ENCODE results near the gene MYZAP. TPM values are rescaled to one million over a fixed set of nuclear protein-coding genes. Genes with fewer than 3 reads are reported as not detected.

MYZAP gene
- total and polyA plus RNA-seq, 2 experiments from 2014 or later: 1.0 to 1.5 TPM

DNA sequence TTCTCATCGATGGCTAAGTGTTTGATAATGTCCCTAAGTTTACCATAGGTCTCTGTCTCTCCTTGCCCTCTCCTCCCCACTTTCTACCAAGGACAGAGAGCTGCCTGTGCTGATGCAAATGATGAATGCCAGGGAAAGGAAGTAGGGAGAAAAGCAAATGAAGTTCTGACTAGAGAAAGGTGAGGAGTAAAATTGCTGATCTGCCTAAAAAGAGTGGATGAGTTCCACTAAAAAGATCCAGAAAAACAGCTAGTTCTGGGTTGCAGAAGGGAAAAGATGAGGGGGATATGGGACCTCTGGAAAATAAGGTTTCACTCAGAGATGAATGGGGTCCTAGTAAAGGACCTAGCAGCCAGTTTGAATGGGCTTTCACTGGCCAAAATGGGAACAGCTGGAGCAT, 13.8 kb downstream of the MYZAP start:
- no peaks in the 10 kb centered on the region for H3K27me3 ChIP-seq (ENCODE audit: insufficient read depth)
- TF ChIP-seq ZNF114 (CRISPR knock-in tag; IDR thresholded peaks at IDR 0.05) (no peak), CREB1 (CRISPR knock-in tag; IDR thresholded peaks at IDR 0.05; ENCODE audit: low read depth) (no peak), NANOG (IDR thresholded peaks at IDR 0.05; ENCODE audit: borderline replicate concordance) (no peak), POLR2AphosphoS5 (IDR thresholded peaks at IDR 0.05; ENCODE audit: low read depth) (no peak), STAT1 (IDR thresholded peaks at IDR 0.05; ENCODE audit: unreplicated experiment) (no peak), REST (IDR thresholded peaks at IDR 0.05; ENCODE audit: unreplicated experiment) (no peak), JUNB (IDR thresholded peaks at IDR 0.05; ENCODE audit: unreplicated experiment) (no peak), EZH2 (IDR thresholded peaks at IDR 0.05; ENCODE audit: low read depth, unreplicated experiment) (no peak), CTCF (conservative IDR thresholded peaks at IDR 0.05; ENCODE audit: low read depth in 2 of 2) (no peak), ETS1 (IDR thresholded peaks at IDR 0.05) (no peak), ZNF331 (CRISPR knock-in tag; IDR thresholded peaks at IDR 0.05; ENCODE audit: low read depth) (no peak), EZH2phosphoT487 (IDR thresholded peaks at IDR 0.05; ENCODE audit: unreplicated experiment) (no peak)
- TF ChIP-seq, protein P1, sequence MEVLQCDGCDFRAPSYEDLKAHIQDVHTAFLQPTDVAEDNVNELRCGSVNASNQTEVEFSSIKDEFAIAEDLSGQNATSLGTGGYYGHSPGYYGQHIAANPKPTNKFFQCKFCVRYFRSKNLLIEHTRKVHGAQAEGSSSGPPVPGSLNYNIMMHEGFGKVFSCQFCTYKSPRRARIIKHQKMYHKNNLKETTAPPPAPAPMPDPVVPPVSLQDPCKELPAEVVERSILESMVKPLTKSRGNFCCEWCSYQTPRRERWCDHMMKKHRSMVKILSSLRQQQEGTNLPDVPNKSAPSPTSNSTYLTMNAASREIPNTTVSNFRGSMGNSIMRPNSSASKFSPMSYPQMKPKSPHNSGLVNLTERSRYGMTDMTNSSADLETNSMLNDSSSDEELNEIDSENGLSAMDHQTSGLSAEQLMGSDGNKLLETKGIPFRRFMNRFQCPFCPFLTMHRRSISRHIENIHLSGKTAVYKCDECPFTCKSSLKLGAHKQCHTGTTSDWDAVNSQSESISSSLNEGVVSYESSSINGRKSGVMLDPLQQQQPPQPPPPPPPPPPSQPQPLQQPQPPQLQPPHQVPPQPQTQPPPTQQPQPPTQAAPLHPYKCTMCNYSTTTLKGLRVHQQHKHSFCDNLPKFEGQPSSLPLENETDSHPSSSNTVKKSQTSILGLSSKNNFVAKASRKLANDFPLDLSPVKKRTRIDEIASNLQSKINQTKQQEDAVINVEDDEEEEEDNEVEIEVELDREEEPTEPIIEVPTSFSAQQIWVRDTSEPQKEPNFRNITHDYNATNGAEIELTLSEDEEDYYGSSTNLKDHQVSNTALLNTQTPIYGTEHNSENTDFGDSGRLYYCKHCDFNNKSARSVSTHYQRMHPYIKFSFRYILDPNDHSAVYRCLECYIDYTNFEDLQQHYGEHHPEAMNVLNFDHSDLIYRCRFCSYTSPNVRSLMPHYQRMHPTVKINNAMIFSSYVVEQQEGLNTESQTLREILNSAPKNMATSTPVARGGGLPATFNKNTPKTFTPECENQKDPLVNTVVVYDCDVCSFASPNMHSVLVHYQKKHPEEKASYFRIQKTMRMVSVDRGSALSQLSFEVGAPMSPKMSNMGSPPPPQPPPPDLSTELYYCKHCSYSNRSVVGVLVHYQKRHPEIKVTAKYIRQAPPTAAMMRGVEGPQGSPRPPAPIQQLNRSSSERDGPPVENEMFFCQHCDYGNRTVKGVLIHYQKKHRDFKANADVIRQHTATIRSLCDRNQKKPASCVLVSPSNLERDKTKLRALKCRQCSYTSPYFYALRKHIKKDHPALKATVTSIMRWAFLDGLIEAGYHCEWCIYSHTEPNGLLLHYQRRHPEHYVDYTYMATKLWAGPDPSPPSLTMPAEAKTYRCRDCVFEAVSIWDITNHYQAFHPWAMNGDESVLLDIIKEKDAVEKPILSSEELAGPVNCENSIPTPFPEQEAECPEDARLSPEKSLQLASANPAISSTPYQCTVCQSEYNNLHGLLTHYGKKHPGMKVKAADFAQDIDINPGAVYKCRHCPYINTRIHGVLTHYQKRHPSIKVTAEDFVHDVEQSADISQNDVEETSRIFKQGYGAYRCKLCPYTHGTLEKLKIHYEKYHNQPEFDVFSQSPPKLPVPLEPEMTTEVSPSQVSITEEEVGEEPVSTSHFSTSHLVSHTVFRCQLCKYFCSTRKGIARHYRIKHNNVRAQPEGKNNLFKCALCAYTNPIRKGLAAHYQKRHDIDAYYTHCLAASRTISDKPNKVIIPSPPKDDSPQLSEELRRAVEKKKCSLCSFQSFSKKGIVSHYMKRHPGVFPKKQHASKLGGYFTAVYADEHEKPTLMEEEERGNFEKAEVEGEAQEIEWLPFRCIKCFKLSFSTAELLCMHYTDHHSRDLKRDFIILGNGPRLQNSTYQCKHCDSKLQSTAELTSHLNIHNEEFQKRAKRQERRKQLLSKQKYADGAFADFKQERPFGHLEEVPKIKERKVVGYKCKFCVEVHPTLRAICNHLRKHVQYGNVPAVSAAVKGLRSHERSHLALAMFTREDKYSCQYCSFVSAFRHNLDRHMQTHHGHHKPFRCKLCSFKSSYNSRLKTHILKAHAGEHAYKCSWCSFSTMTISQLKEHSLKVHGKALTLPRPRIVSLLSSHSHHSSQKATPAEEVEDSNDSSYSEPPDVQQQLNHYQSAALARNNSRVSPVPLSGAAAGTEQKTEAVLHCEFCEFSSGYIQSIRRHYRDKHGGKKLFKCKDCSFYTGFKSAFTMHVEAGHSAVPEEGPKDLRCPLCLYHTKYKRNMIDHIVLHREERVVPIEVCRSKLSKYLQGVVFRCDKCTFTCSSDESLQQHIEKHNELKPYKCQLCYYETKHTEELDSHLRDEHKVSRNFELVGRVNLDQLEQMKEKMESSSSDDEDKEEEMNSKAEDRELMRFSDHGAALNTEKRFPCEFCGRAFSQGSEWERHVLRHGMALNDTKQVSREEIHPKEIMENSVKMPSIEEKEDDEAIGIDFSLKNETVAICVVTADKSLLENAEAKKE (CRISPR knock-in tag; IDR thresholded peaks at IDR 0.05): no peak
- ATAC-seq (no peak), DNase-seq (ENCODE audit: low spot score) (no peak)
- no peak overlapping the region for H2AFZ ChIP-seq
- no peaks in the 10 kb centered on the region for H4K20me1 ChIP-seq (replicated peaks; ENCODE audit: insufficient read depth)
- H3K9me2 ChIP-seq (ENCODE audit: insufficient read depth): no peaks in the 10 kb centered on the region
- Mint-ChIP-seq H3K4me3 (no peak overlapping the region), H3K4me1 (peaks cover 10% of the 10 kb centered on the region; the same call in 2 of the 3 replicates), H3K27ac (no peak overlapping the region), H3K27me3 (ENCODE audit: insufficient read depth, low read depth, poor library complexity) (peaks cover 2% of the 10 kb centered on the region), H3K9me3 (no peaks in the 10 kb centered on the region), H3K36me3 (ENCODE audit: low read depth) (no peaks in the 10 kb centered on the region)
- no peak overlapping the region for H3K4me3 ChIP-seq
- no peaks in the 10 kb centered on the region for H3K79me2 ChIP-seq (replicated peaks; ENCODE audit: insufficient read depth)
- H3K4me1 ChIP-seq (ENCODE audit: insufficient read depth): 0 out of 2 replicates have a peak, but pooled peaks cover 5% of the 10 kb centered on the region
- H3K4me2 ChIP-seq: no peak overlapping the region
- no peaks in the 10 kb centered on the region for H3F3A ChIP-seq (replicated peaks; ENCODE audit: low read depth)
- no peaks in the 10 kb centered on the region for H3K36me3 ChIP-seq (ENCODE audit: insufficient read depth)
- no peak overlapping the region for H3K27ac ChIP-seq (ENCODE audit: low read depth)
